OCI-LY1 (cell line): ENCODE results near the gene C15orf40.

Experiments
- CTCF ChIP-seq: fragments of 200-600 bp; sonication (generic), shearing (Covaris generic); IDR thresholded peaks from 2 replicates; pipeline ENCODE4 v1.5.1; 2017; ENCODE audit warnings: mild to moderate bottlenecking, antibody characterized with exemption, low read length, moderate library complexity, mixed read lengths
- EZH2 ChIP-seq: fragments of 200-600 bp; sonication (generic), shearing (Covaris generic); IDR thresholded peaks from 2 replicates; pipeline ENCODE4 v1.8.0; 2017; ENCODE audit warnings: borderline replicate concordance, mixed run types, mild to moderate bottlenecking, antibody characterized with exemption, low read length, moderate library complexity, mixed read lengths

DNA sequence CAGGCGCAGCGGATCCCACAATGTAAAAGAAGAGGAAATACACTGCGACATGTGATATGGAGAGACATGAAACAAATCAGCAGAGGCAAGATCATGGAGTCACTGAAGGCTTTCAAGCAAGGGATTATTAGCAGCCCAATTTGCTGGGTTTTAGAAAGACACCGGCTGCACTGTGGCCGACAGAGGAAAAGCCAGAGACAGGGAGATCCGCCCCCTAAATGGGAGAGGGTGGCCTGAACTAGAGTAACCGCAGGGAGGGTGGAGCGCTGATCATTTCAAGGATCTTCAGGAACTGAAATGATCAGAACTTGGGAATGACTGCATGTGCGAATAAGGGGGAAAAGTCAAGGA, 612 bp upstream of the C15orf40 start:
- TF ChIP-seq CTCF (no peak), EZH2 (no peak)
